Cardiac muscle cell (in vitro differentiated cells and primary cell): ENCODE measurements around the gene ZFR2. TPM values are rescaled to one million over a fixed set of nuclear protein-coding genes. Genes with fewer than 3 reads are reported as not detected.

ENCODE experiments used
- DNase-seq, 2 donors: peaks; one replicate each; pipeline versions ENCODE4 v3.0.0 to v3.0.0-alpha.2; 2010 to 2017; ENCODE audit warnings: low read depth in 1 of 2, low spot score in 1 of 2
- H3K27ac ChIP-seq: fragments of 200-600 bp; sonication (generic); 2 replicates; pipeline ENCODE4 v1.5.1; 2016
- H3K27me3 ChIP-seq: fragments of 200-600 bp; sonication (generic); 2 replicates; pipeline ENCODE4 v1.6.0; 2016; ENCODE audit warnings: control low read depth
- H3K36me3 ChIP-seq: fragments of 200-600 bp; sonication (generic); 2 replicates; pipeline ENCODE4 v1.5.1; 2016; ENCODE audit warnings: control low read depth
- H3K4me1 ChIP-seq: fragments of 200-600 bp; sonication (generic); 2 replicates; pipeline ENCODE4 v1.8.1; 2017; ENCODE audit warnings: low read depth, mild to moderate bottlenecking, mixed run types
- H3K4me3 ChIP-seq: fragments of 200-600 bp; sonication (generic); 2 replicates; pipeline ENCODE4 v1.5.1; 2016; ENCODE audit warnings: mild to moderate bottlenecking
- H3K9me3 ChIP-seq: fragments of 200-600 bp; sonication (generic); 2 replicates; pipeline ENCODE4 v1.5.1; 2017; ENCODE audit warnings: low read depth, mild to moderate bottlenecking, control low read depth
- polyA plus RNA-seq: library from polyadenylated mRNA; unstranded; fragments of >200 nt; fragmentation: Nextera tagmentation; extraction: Ambion mirVana; gene quantifications from 2 replicates; pipeline ENCODE4 v1.2.1, GENCODE V29; 2016
- total RNA-seq: library from RNA; depleted of rRNA; stranded (reverse); fragments of >200 nt; gene quantifications from 2 replicates; pipeline ENCODE4 v1.2.3, GENCODE V29; 2016
- TF ChIP-seq, protein P1 (sequence below): IDR thresholded peaks from 2 replicates; pipeline ENCODE4 v1.5.1; 2012; ENCODE audit warnings: low read depth, mild to moderate bottlenecking, low read length

Gene ZFR2
- total and polyA plus RNA-seq, 2 experiments from 2014 or later: 18.8 to 44.7 TPM

DNA sequence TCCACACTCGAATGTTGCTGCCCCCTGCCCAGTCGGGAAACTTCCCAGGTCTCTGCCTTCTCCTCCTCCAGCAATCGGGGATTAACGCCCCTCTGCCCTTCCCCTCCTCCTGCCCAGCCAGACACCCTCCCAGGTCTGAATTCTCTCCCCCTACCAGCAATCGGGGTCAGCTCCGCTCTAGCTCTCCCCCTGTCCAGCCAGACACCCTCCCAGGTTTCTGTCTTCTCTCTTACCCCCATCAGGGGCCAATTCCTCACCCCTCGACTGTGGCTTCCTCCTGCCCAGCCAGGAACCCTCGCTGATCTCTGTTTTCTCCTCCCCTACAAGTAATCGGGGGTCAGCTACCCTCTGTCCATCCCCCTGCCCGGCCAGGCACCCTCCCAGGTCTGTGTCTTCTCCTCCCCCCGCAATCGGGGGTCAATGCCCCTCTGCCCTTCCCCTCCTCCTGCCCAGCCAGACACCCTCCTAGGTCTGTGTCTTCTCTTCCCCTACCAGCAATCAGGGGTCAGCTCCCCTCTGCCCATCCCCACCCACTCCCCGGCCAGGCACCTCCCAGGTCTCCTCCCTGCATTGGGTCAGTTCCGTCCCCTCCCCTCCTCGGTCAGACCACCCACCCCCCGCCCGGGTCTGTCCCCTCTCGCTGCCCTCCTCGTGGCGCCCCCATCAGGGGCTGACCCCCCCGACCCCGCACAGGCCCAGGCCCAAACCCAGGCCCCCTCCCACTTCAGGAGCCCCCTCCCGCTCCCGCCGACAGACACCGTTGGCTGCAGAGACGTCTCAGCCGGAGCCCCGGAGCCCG lies 668 bp downstream of the ZFR2 start:
- H3K27ac ChIP-seq: no peak overlapping the region
- no peak for DNase-seq
- H3K36me3 ChIP-seq: no peaks in the 10 kb centered on the region
- TF ChIP-seq, protein P1, sequence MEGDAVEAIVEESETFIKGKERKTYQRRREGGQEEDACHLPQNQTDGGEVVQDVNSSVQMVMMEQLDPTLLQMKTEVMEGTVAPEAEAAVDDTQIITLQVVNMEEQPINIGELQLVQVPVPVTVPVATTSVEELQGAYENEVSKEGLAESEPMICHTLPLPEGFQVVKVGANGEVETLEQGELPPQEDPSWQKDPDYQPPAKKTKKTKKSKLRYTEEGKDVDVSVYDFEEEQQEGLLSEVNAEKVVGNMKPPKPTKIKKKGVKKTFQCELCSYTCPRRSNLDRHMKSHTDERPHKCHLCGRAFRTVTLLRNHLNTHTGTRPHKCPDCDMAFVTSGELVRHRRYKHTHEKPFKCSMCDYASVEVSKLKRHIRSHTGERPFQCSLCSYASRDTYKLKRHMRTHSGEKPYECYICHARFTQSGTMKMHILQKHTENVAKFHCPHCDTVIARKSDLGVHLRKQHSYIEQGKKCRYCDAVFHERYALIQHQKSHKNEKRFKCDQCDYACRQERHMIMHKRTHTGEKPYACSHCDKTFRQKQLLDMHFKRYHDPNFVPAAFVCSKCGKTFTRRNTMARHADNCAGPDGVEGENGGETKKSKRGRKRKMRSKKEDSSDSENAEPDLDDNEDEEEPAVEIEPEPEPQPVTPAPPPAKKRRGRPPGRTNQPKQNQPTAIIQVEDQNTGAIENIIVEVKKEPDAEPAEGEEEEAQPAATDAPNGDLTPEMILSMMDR: no peak
- no peaks in the 10 kb centered on the region for H3K4me1 ChIP-seq
- H3K9me3 ChIP-seq: no peaks in the 10 kb centered on the region
- H3K27me3 ChIP-seq: peaks cover 3% of the 10 kb centered on the region
- peak overlapping the region; percentile 34 for H3K4me3 ChIP-seq

DNA sequence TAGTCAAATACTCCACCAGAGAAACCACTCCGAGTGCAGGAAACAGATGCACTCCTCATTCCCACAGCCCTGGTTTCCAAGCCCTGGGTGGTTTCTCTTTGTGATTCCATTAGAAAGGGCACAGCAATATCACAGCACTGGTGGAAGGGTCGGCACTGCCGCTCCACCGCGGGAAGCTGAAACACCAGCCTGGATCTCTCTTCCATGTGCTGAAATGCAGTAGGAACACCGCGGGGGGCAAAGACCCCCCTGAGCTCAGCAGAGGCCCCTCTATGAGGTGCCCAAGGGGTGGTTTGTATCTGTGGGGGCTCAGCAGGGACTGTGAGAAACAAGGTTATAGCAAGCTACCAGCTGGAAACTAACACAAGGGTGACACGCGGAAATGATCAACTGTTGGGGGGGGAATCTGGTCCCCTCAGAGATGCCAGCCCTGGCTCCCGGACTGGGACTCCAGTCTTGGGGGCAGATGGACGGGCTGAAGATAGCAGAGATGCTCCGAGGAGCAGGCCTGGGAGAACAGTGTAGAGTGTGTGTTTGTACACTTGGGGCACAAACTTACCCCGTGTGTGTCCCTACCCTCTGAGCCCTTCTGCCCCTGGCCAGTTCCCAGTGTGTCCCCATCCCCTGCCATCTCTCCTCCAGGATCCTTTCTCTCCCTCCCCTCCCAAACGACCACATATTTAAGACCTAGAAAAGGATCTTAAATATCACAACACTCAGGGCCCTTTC lies 1.8 kb downstream of the ZFR2 start:
- no peaks in the 10 kb centered on the region for H3K27me3 ChIP-seq
- no peaks in the 10 kb centered on the region for H3K9me3 ChIP-seq
- TF ChIP-seq, protein P1: no peak
- no peak for DNase-seq
- H3K27ac ChIP-seq: peak overlapping the region; percentile 23
- H3K4me1 ChIP-seq: no peaks in the 10 kb centered on the region
- H3K4me3 ChIP-seq: no peak overlapping the region
- no peaks in the 10 kb centered on the region for H3K36me3 ChIP-seq

DNA sequence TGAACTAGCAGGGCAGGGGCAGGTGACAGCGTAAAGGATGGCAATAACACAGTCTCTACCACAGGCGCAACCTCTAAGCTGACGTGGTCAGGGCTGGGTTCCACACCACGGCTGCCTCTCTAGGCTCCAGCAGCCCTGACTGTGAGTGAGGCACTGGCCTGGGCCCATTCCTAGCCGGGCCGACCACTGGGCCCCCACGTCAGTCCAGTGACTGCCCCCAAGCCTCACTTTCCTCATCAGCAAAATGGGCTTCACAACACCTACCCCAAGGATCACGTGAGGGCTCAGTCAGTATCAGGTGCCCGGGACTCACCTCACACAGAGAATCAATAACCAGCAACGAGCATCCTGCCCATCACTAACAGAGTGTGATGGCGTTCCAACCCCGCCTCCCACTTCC lies 5.2 kb downstream of the ZFR2 start:
- Histone ChIP-seq H3K36me3 (no peaks in the 10 kb centered on the region), H3K27me3 (no peaks in the 10 kb centered on the region), H3K4me1 (no peaks in the 10 kb centered on the region), H3K9me3 (no peaks in the 10 kb centered on the region), H3K4me3 (no peak overlapping the region), H3K27ac (no peak overlapping the region)
- TF ChIP-seq, protein P1: no peak
- no peak for DNase-seq

DNA sequence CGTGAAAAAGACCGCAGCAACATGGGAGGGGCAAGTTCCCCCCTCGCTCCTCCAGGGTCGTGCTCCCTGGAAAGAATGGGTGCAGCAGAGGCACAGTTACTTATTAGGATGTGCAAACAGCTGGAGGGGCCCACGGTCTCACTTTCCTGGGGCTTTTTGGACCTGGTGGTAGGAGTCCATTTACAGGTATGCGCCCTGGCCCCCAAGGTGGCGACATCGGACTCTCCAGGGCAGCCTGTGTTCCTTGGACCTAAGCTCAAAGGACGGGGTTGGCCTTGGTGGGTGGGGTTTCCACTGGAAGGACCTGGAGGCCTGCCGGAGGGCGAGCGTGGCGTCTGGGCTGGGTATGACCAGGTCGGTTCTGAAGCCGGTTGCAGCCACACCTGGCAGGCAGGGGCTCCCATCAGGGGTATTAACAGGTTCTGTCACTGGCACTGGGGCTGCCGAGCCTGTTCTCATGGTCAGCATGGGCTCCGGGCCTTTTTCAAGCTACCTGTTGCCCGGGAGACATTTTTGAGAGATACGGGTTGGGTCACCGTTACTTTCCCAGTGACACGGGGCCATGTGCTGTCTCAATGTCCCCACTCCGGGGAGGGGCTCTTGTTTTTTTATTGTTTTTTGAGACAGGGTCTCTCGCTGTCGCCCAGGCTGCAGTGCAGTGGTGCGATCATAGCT lies 5.9 kb downstream of the ZFR2 start:
- H3K36me3 ChIP-seq: no peaks in the 10 kb centered on the region
- no peaks in the 10 kb centered on the region for H3K4me1 ChIP-seq
- DNase-seq: no peak
- no peaks in the 10 kb centered on the region for H3K27me3 ChIP-seq
- TF ChIP-seq, protein P1: no peak
- H3K9me3 ChIP-seq: no peaks in the 10 kb centered on the region
- H3K27ac ChIP-seq: no peak overlapping the region
- no peak overlapping the region for H3K4me3 ChIP-seq

DNA sequence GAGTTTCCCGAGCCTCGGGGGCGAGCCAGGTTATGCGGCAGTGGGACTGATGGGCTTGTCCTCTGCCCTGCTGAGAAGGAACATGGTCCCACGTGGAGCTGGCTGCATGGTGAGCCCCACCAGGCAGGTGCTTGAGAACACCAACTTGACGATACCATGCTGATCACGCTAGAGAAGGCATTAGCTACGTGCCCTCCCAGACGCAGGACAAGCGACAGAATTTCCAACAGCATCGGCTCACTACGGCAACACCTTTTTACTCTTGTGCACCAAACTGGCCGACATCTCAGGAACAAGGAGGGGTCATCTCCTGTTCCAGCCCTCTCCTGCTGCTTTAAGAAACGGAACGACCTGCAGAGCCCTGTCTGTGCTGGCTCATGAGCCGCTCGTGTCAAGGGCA lies 8.3 kb downstream of the ZFR2 start:
- Histone ChIP-seq H3K4me3 (no peak overlapping the region), H3K27ac (no peak overlapping the region), H3K27me3 (no peaks in the 10 kb centered on the region), H3K9me3 (no peaks in the 10 kb centered on the region), H3K36me3 (no peaks in the 10 kb centered on the region), H3K4me1 (no peaks in the 10 kb centered on the region)
- TF ChIP-seq, protein P1: no peak
- no peak for DNase-seq
